Measurements from ENCODE around the gene SSH2.

The SSH2 gene

GRCh38 chr17:29617125-29617480, 312.9 kb downstream of the SSH2 start:
- in situ Hi-C loops (cut with MboI; ENCODE audit: low sequenced_read_pairs): no loop called here

- in situ Hi-C loops (cut with MboI; ENCODE audit: low sequenced_read_pairs): no loop called here
Measured at GRCh38 chr17:29616300-29617048, 313.6 kb downstream of the SSH2 start.

- in situ Hi-C loops (cut with MboI; ENCODE audit: low sequenced_read_pairs): no loop called here
Measured at GRCh38 chr17:29615492-29616299, 314.3 kb downstream of the SSH2 start.

- in situ Hi-C loops (cut with MboI; ENCODE audit: low sequenced_read_pairs): no loop called here
Measured at GRCh38 chr17:29615048-29615385, 315.0 kb downstream of the SSH2 start.

- in situ Hi-C loops (cut with MboI; ENCODE audit: low sequenced_read_pairs): no loop called here
Measured at GRCh38 chr17:29614349-29615047, 315.5 kb downstream of the SSH2 start.

- in situ Hi-C loops (cut with MboI; ENCODE audit: low sequenced_read_pairs): no loop called here
Measured at GRCh38 chr17:29613856-29614255, 316.2 kb downstream of the SSH2 start.

GRCh38 chr17:29613352-29613837, 316.6 kb downstream of the SSH2 start:
- in situ Hi-C loops (cut with MboI; ENCODE audit: low sequenced_read_pairs): no loop called here

GRCh38 chr17:29612404-29613280, 317.4 kb downstream of the SSH2 start:
- in situ Hi-C loops (cut with MboI; ENCODE audit: low sequenced_read_pairs): no loop called here

GRCh38 chr17:29612094-29612403, 318.0 kb downstream of the SSH2 start:
- in situ Hi-C loops (cut with MboI; ENCODE audit: low sequenced_read_pairs): no loop called here

GRCh38 chr17:29611351-29612093, 318.5 kb downstream of the SSH2 start:
- in situ Hi-C loops (cut with MboI; ENCODE audit: low sequenced_read_pairs): no loop called here

GRCh38 chr17:29610395-29610794, 319.6 kb downstream of the SSH2 start:
- in situ Hi-C loops (cut with MboI; ENCODE audit: low sequenced_read_pairs): no loop called here

- in situ Hi-C loops (cut with MboI; ENCODE audit: low sequenced_read_pairs): no loop called here
Measured at GRCh38 chr17:29608986-29609385, 321.0 kb downstream of the SSH2 start.

- in situ Hi-C loops (cut with MboI; ENCODE audit: low sequenced_read_pairs): no loop called here
Measured at GRCh38 chr17:29607557-29608195, 322.4 kb downstream of the SSH2 start.

- in situ Hi-C loops (cut with MboI; ENCODE audit: low sequenced_read_pairs): no loop called here
Measured at GRCh38 chr17:29603109-29603674, 326.8 kb downstream of the SSH2 start.

GRCh38 chr17:29597361-29598172, 332.5 kb downstream of the SSH2 start:
- in situ Hi-C loops (cut with MboI; ENCODE audit: low sequenced_read_pairs): no loop called here

- in situ Hi-C loops (cut with MboI; ENCODE audit: low sequenced_read_pairs): no loop called here
Measured at GRCh38 chr17:29596811-29597210, 333.2 kb downstream of the SSH2 start.

- in situ Hi-C loops (cut with MboI; ENCODE audit: low sequenced_read_pairs): no loop called here
Measured at GRCh38 chr17:29595943-29596774, 333.9 kb downstream of the SSH2 start.
